IMR-90 (cell line): ENCODE measurements around the gene CRAMP1. TPM values are rescaled to one million over a fixed set of nuclear protein-coding genes. Genes with fewer than 3 reads are reported as not detected.

Experiments used
- ATAC-seq: fragments of 200-7000 bp; cut with Tn5 transposase; 2 replicates; pipeline ENCODE4 v1.9.1; 2020; ENCODE audit warnings: low read depth, mild to moderate bottlenecking, moderate library complexity
- BruUV-seq: library from RNA; stranded (reverse); fragments of 400-500 nt; replicated peaks from 2 replicates; lab custom pipeline; 2021; lab: Mats Ljungman, UMichigan
- CTCF ChIA-PET: fragments of 300-600 bp; formaldehyde crosslinking; extraction: SDS; loops from one replicate; lab custom pipeline; 2021; ENCODE audit warnings: antibody characterized with exemption; lab: Yijun Ruan, JAX
- POLR2A ChIA-PET: fragments of 300-600 bp; sonication (Branson Sonifier 250); formaldehyde crosslinking; loops from one replicate; lab custom pipeline; 2022; ENCODE audit warnings: antibody characterized with exemption; ENCODE audit not compliant: unreplicated experiment; lab: Charles Lee
- DNase-seq: peaks from one replicate; pipeline ENCODE4 v3.0.0; 2013
- H2AFZ ChIP-seq: replicated peaks from 2 replicates; pipeline ENCODE3; 2013; ENCODE audit warnings: low read length, mild to moderate bottlenecking; ENCODE audit not compliant: poor library complexity
- H2AK5ac ChIP-seq: 2 replicates; pipeline ENCODE4 v1.6.1; 2013; ENCODE audit warnings: low read depth, low read length, inconsistent platforms
- H2AK9ac ChIP-seq: replicated peaks from 2 replicates; pipeline ENCODE3; 2013; ENCODE audit warnings: mild to moderate bottlenecking, low read depth, low read length, moderate library complexity; ENCODE audit not compliant: poor library complexity
- H2BK120ac ChIP-seq: 2 replicates; pipeline ENCODE4 v1.6.1; 2013; ENCODE audit warnings: low read depth, low read length, inconsistent platforms
- H2BK15ac ChIP-seq: 3 replicates; pipeline ENCODE4 v1.6.1; 2013; ENCODE audit warnings: low read depth, low read length, inconsistent platforms
- H2BK20ac ChIP-seq: 2 replicates; pipeline ENCODE4 v1.6.1; 2013; ENCODE audit warnings: low read depth, mild to moderate bottlenecking, inconsistent platforms, low read length, moderate library complexity
- H2BK5ac ChIP-seq: 2 replicates; pipeline ENCODE4 v1.6.1; 2013; ENCODE audit warnings: mild to moderate bottlenecking, low read depth, low read length, inconsistent platforms; ENCODE audit not compliant: poor library complexity, severe bottlenecking
- H3K14ac ChIP-seq: replicated peaks from 2 replicates; pipeline ENCODE4 v1.6.1; 2013; ENCODE audit warnings: low read depth, low read length, inconsistent platforms
- H3K18ac ChIP-seq: 2 replicates; pipeline ENCODE4 v1.6.1; 2013; ENCODE audit warnings: low read depth, low read length, control low read depth
- H3K23ac ChIP-seq: 2 replicates; pipeline ENCODE4 v1.6.1; 2013; ENCODE audit warnings: low read depth, low read length, inconsistent platforms
- H3K27ac ChIP-seq: 2 replicates; pipeline ENCODE4 v1.5.1; 2013; ENCODE audit warnings: mild to moderate bottlenecking, control low read depth, low read length; ENCODE audit not compliant: insufficient read depth
- H3K27me3 ChIP-seq: 2 replicates; pipeline ENCODE4 v1.6.1; 2013; ENCODE audit warnings: low read length; ENCODE audit not compliant: control insufficient read depth, insufficient read depth
- H3K36me3 ChIP-seq: 2 replicates; pipeline ENCODE4 v1.6.1; 2013; ENCODE audit warnings: low read length, mixed read lengths; ENCODE audit not compliant: control insufficient read depth, insufficient read depth
- H3K4ac ChIP-seq: 2 replicates; pipeline ENCODE4 v1.6.1; 2013; ENCODE audit warnings: low read depth, low read length, inconsistent platforms
- H3K4me1 ChIP-seq: 2 replicates; pipeline ENCODE4 v1.6.1; 2013; ENCODE audit warnings: low read length, mixed read lengths; ENCODE audit not compliant: control insufficient read depth, insufficient read depth
- H3K4me2 ChIP-seq: 2 replicates; pipeline ENCODE4 v1.6.1; 2013; ENCODE audit warnings: low read depth, mild to moderate bottlenecking, control low read depth, low read length, moderate library complexity
- H3K4me3 ChIP-seq: 2 replicates; pipeline ENCODE4 v1.5.1; 2013; ENCODE audit warnings: low read depth, mild to moderate bottlenecking, control low read depth, low read length, moderate library complexity; ENCODE audit not compliant: insufficient read depth
- H3K56ac ChIP-seq: 2 replicates; pipeline ENCODE4 v1.6.1; 2013; ENCODE audit warnings: low read length, inconsistent platforms; ENCODE audit not compliant: insufficient read depth; ENCODE audit errors: extremely low read depth
- H3K79me1 ChIP-seq, 2 experiments: 2 replicates each; pipeline ENCODE4 v1.6.1; 2013; ENCODE audit warnings: low read length in 2 of 2, inconsistent platforms in 1 of 2, low read depth in 1 of 2
- H3K9ac ChIP-seq: 2 replicates; pipeline ENCODE4 v1.6.1; 2013; ENCODE audit warnings: low read depth, low read length, control low read depth
- H3K9me1 ChIP-seq: 2 replicates; pipeline ENCODE4 v1.6.1; 2013; ENCODE audit warnings: low read length, inconsistent platforms; ENCODE audit not compliant: insufficient read depth
- H3K9me3 ChIP-seq: 2 replicates; pipeline ENCODE4 v1.6.1; 2013; ENCODE audit warnings: low read length; ENCODE audit not compliant: control insufficient read depth, insufficient read depth
- H4K20me1 ChIP-seq: 2 replicates; pipeline ENCODE4 v1.6.1; 2013; ENCODE audit warnings: low read length, inconsistent platforms; ENCODE audit not compliant: insufficient read depth
- H4K5ac ChIP-seq: 2 replicates; pipeline ENCODE4 v1.6.1; 2013; ENCODE audit warnings: mild to moderate bottlenecking, low read depth, low read length, control low read depth
- H4K8ac ChIP-seq, 2 experiments: 2 replicates each; pipeline ENCODE4 v1.6.1; 2013; ENCODE audit warnings: low read depth in 2 of 2, low read length in 2 of 2, control low read depth in 1 of 2, inconsistent platforms in 1 of 2
- H4K91ac ChIP-seq: 2 replicates; pipeline ENCODE4 v1.6.1; 2013; ENCODE audit warnings: low read depth, low read length, inconsistent platforms; ENCODE audit not compliant: insufficient read depth
- BHLHE40 ChIP-seq: fragments of 150-350 bp; IDR thresholded peaks from 2 replicates; pipeline ENCODE4 v1.6.1; 2016; ENCODE audit warnings: mild to moderate bottlenecking, low read depth, low read length
- CEBPB ChIP-seq: IDR thresholded peaks from 2 replicates; pipeline ENCODE4 v1.6.1; 2012; ENCODE audit warnings: low read depth, low read length, improper control_type of control experiment
- CHD1 ChIP-seq: IDR thresholded peaks from 2 replicates; pipeline ENCODE4 v1.6.1; 2012; ENCODE audit warnings: low read depth, low read length, improper control_type of control experiment
- CTCF ChIP-seq: conservative IDR thresholded peaks from 2 replicates; pipeline ENCODE4 v1.5.1; 2012; ENCODE audit warnings: mild to moderate bottlenecking, low read depth, low read length, improper control_type of control experiment
- ELK1 ChIP-seq: fragments of 150-350 bp; IDR thresholded peaks from 2 replicates; pipeline ENCODE4 v1.6.1; 2016; ENCODE audit warnings: low read depth, mild to moderate bottlenecking, low read length, moderate library complexity, borderline replicate concordance
- FOS ChIP-seq: fragments of 150-350 bp; IDR thresholded peaks from 2 replicates; pipeline ENCODE4 v1.6.1; 2016; ENCODE audit warnings: low read depth, low read length
- MAFK ChIP-seq: IDR thresholded peaks from 2 replicates; pipeline ENCODE4 v1.6.1; 2012; ENCODE audit warnings: low read depth, low read length, improper control_type of control experiment
- MXI1 ChIP-seq: IDR thresholded peaks from 2 replicates; pipeline ENCODE4 v1.6.1; 2012; ENCODE audit warnings: low read depth, mild to moderate bottlenecking, low read length, moderate library complexity, borderline replicate concordance
- NFE2L2 ChIP-seq: fragments of 150-350 bp; IDR thresholded peaks from 2 replicates; pipeline ENCODE4 v1.6.1; 2016; ENCODE audit warnings: low read depth, mild to moderate bottlenecking, low read length
- POLR2A ChIP-seq: IDR thresholded peaks from 2 replicates; pipeline ENCODE4 v1.6.1; 2012; ENCODE audit warnings: mild to moderate bottlenecking, low read depth, low read length
- RCOR1 ChIP-seq: IDR thresholded peaks from 2 replicates; pipeline ENCODE4 v1.6.1; 2012; ENCODE audit warnings: mild to moderate bottlenecking, low read length, improper control_type of control experiment; ENCODE audit not compliant: insufficient replicate concordance
- USF2 ChIP-seq: fragments of 150-350 bp; IDR thresholded peaks from 2 replicates; pipeline ENCODE4 v1.6.1; 2017; ENCODE audit warnings: mild to moderate bottlenecking, antibody characterized with exemption, low read length, low read depth
- WGBS, 2 experiments: methylation state at CpG; one replicate each; pipeline versions ENCODE4 v1.1.5 to v1.1.7; 2013; ENCODE audit warnings: missing lambda C conversion rate in 2 of 2; ENCODE audit not compliant: insufficient read length in 1 of 2; ENCODE audit errors: extremely low coverage in 2 of 2; 5-methylcytosine and 5-hydroxymethylcytosine counted together
- dilution Hi-C: fragments of 300-500 bp; cut with HindIII; formaldehyde crosslinking; loops from one replicate; pipeline ENCODE4 v1.14.3; 2018; ENCODE audit warnings: low sequenced_read_pairs; ENCODE audit not compliant: unreplicated experiment
- in situ Hi-C: fragments of 300-500 bp; cut with MboI; formaldehyde crosslinking; loops from 3 replicates; pipeline ENCODE4 v1.14.3; 2019; ENCODE audit warnings: low sequenced_read_pairs, inconsistent platforms, mixed read lengths
- intact Hi-C: fragments of 100-400 bp; cut with micrococcal nuclease; formaldehyde crosslinking; loops from 2 replicates; pipeline ENCODE4 v1.10.0; 2022
- polyA plus RNA-seq, 3 experiments: library from polyadenylated mRNA; depleted of rRNA; stranded (reverse); fragments of >200 nt; gene quantifications; 2 replicates each; pipeline ENCODE4 v1.2.3, GENCODE V29; 2012; ENCODE audit warnings: low replicate concordance in 1 of 3
- total RNA-seq: library from RNA; depleted of rRNA; stranded (reverse); fragments of >200 nt; gene quantifications from 2 replicates; pipeline ENCODE4 v1.2.3, GENCODE V29; 2012

Gene CRAMP1
- total and polyA plus RNA-seq, 2 of the 4 experiments (the other 2 are of a cell fraction), result 3.2 to 12.0 TPM

- peak; percentile 4 for DNase-seq
- CTCF ChIA-PET, result no interaction called here
Observed at GRCh38 chr16:1651094-1651973, 39.2 kb downstream of the CRAMP1 start.

More at GRCh38 chr16:1651094-1651973, 39.2 kb downstream of the CRAMP1 start:
- no TSS peak for BruUV-seq
- Histone ChIP-seq H4K91ac (no peak overlapping the region), H3K9ac (no peak overlapping the region), H3K14ac (no peak overlapping the region), H4K8ac (no peak overlapping the region; a peak in 1 of 4 replicates), H3K4ac (no peak overlapping the region), H3K9me3 (no peaks in the 10 kb centered on the region), H3K56ac (no peak overlapping the region), H3K4me2 (no peak overlapping the region), H4K20me1 (peaks cover 30% of the 10 kb centered on the region), H3K4me1 (no peaks in the 10 kb centered on the region), H2AFZ (peak overlapping the region; percentile 72), H3K9me1 (peaks cover 18% of the 10 kb centered on the region), H2BK15ac (no peak overlapping the region), H3K79me1 (peaks cover 25 to 47% of the 10 kb centered on the region in 2 experiments), H4K5ac (no peak overlapping the region), H2AK9ac (peak overlapping the region; percentile 37), H3K18ac (no peak overlapping the region), H2BK120ac (no peak overlapping the region), H2BK5ac (no peak overlapping the region), H3K4me3 (no peak overlapping the region), H3K36me3 (peaks cover 57% of the 10 kb centered on the region), H2BK20ac (no peak overlapping the region), H3K27me3 (no peaks in the 10 kb centered on the region), H2AK5ac (peak overlapping the region; percentile 8; the same call in 1 of the 2 replicates), H3K23ac (no peak overlapping the region), H3K27ac (no peak overlapping the region)
- 92% methylated on average over 12 of the region's 12 CpGs; no CpG with 5 or more reads in 1 of the 2 experiments for WGBS, 2 experiments
- POLR2A ChIA-PET, result no interaction called here
- intact Hi-C loops, result no loop called here
- no peak for TF ChIP-seq FOS
- TF ChIP-seq POLR2A, result no peak
- no peak for TF ChIP-seq RCOR1
- no peak for TF ChIP-seq NFE2L2
- TF ChIP-seq CHD1, result no peak
- no peak for TF ChIP-seq MAFK
- TF ChIP-seq ELK1, result no peak
- no peak for TF ChIP-seq MXI1
- no peak for TF ChIP-seq USF2
- no peak for TF ChIP-seq BHLHE40
- TF ChIP-seq CEBPB, result no peak
- no peak for TF ChIP-seq CTCF
- peak; percentile 61 for ATAC-seq
- in situ Hi-C loops, result no loop called here
- dilution Hi-C loops, result no loop called here
